Liver (tissue), 9 donors: ENCODE results near the gene TNXB. TPM values are rescaled to one million over a fixed set of nuclear protein-coding genes. Genes with fewer than 3 reads are reported as not detected.

Source experiments
- DNase-seq: peaks from one replicate; pipeline ENCODE4 v3.0.0-alpha.2; 2017; ENCODE audit warnings: low spot score
- H3K27ac ChIP-seq, 2 donors: one replicate each; pipeline ENCODE4 v1.7.0; 2013; ENCODE audit warnings: inconsistent platforms in 2 of 2, low read length in 2 of 2, control low read depth in 1 of 2, low read depth in 1 of 2, mild to moderate bottlenecking in 1 of 2
- H3K27me3 ChIP-seq, 4 donors: one replicate each; pipeline versions ENCODE4 v1.6.1 to v1.7.0; 2013; ENCODE audit warnings: low read length in 3 of 4, inconsistent platforms in 1 of 4, mild to moderate bottlenecking in 1 of 4, moderate library complexity in 1 of 4; ENCODE audit not compliant: control insufficient read depth in 4 of 4, insufficient read depth in 4 of 4
- H3K36me3 ChIP-seq, 4 donors: one replicate each; pipeline versions ENCODE4 v1.6.1 to v1.7.0; 2013; ENCODE audit warnings: low read length in 3 of 4, mild to moderate bottlenecking in 3 of 4, low read depth in 1 of 4, moderate library complexity in 1 of 4; ENCODE audit not compliant: control insufficient read depth in 4 of 4, insufficient read depth in 3 of 4
- H3K4me1 ChIP-seq, 4 donors: one replicate each; pipeline versions ENCODE4 v1.6.1 to v1.7.0; 2013; ENCODE audit warnings: low read length in 3 of 4, mild to moderate bottlenecking in 3 of 4, moderate library complexity in 1 of 4; ENCODE audit not compliant: control insufficient read depth in 4 of 4, insufficient read depth in 4 of 4
- H3K4me3 ChIP-seq, 3 donors: one replicate each; pipeline versions ENCODE4 v1.6.1 to v1.7.0; 2013; ENCODE audit warnings: low read length in 3 of 3, control low read depth in 1 of 3, low read depth in 1 of 3, mild to moderate bottlenecking in 1 of 3
- H3K9ac ChIP-seq, 2 donors: one replicate each; pipeline ENCODE4 v1.7.0; 2013; ENCODE audit warnings: low read length in 2 of 2, mild to moderate bottlenecking in 2 of 2, moderate library complexity in 2 of 2, control low read depth in 1 of 2, low read depth in 1 of 2
- H3K9me3 ChIP-seq, 4 donors: one replicate each; pipeline versions ENCODE4 v1.6.1 to v1.7.0; 2013; ENCODE audit warnings: low read length in 3 of 4; ENCODE audit not compliant: control insufficient read depth in 4 of 4
- CTCF ChIP-seq: fragments of 150-350 bp; IDR thresholded peaks from 2 replicates; pipeline ENCODE4 v1.5.1; 2017; ENCODE audit warnings: improper control_type of control experiment, low read depth, low read length; ENCODE audit not compliant: missing input control
- EGR1 ChIP-seq, 2 donors: IDR thresholded peaks; 2 replicates each; pipeline ENCODE4 v1.6.1; 2016 to 2018; ENCODE audit warnings: antibody characterized with exemption in 2 of 2, low read depth in 2 of 2
- FOXA1 ChIP-seq: IDR thresholded peaks from 2 replicates; pipeline ENCODE4 v1.6.1; 2016; ENCODE audit warnings: antibody characterized with exemption
- FOXA2 ChIP-seq: IDR thresholded peaks from 2 replicates; pipeline ENCODE4 v1.6.1; 2016; ENCODE audit warnings: antibody characterized with exemption
- GABPA ChIP-seq, 2 donors: IDR thresholded peaks in 1 of 2; conservative IDR thresholded peaks in 1 of 2; 2 replicates each; pipeline ENCODE4 v1.6.1; 2016; ENCODE audit warnings: antibody characterized with exemption in 2 of 2, mild to moderate bottlenecking in 1 of 2, moderate library complexity in 1 of 2
- HNF4G ChIP-seq: IDR thresholded peaks from 2 replicates; pipeline ENCODE4 v1.6.1; 2016; ENCODE audit warnings: antibody characterized with exemption
- JUND ChIP-seq, 2 donors: IDR thresholded peaks; 2 replicates each; pipeline ENCODE4 v1.6.1; 2016; ENCODE audit warnings: antibody characterized with exemption in 2 of 2
- NR2F2 ChIP-seq: IDR thresholded peaks from 2 replicates; pipeline ENCODE4 v1.6.1; 2016; ENCODE audit warnings: antibody characterized with exemption
- RAD21 ChIP-seq, 2 donors: IDR thresholded peaks; 2 replicates each; pipeline ENCODE4 v1.6.1; 2016; ENCODE audit warnings: antibody characterized with exemption in 2 of 2, mild to moderate bottlenecking in 2 of 2
- RXRA ChIP-seq, 2 donors: IDR thresholded peaks; 2 replicates each; pipeline ENCODE4 v1.6.1; 2017 to 2018; ENCODE audit warnings: antibody characterized with exemption in 2 of 2, mild to moderate bottlenecking in 1 of 2
- TAF1 ChIP-seq: conservative IDR thresholded peaks from 2 replicates; pipeline ENCODE4 v1.6.1; 2016; ENCODE audit warnings: antibody characterized with exemption, mild to moderate bottlenecking
- YY1 ChIP-seq: IDR thresholded peaks from 2 replicates; pipeline ENCODE4 v1.6.1; 2016; ENCODE audit warnings: antibody characterized with exemption, mild to moderate bottlenecking
- WGBS: extraction: QIAGEN DNeasy Blood & Tissue Kit; methylation state at CpG from one replicate; pipeline ENCODE4 v1.1.7; 2013; 5-methylcytosine and 5-hydroxymethylcytosine counted together
- polyA plus RNA-seq, 2 donors: library from polyadenylated mRNA; stranded (reverse) in 1 of 2; unstranded in 1 of 2; fragments of 200-250 nt in 1 of 2; fragments of >200 nt in 1 of 2; fragmentation: Nextera tagmentation in 1 of 2; extraction: Ambion mirVana in 1 of 2; gene quantifications; one replicate each; pipeline versions ENCODE4 v1.2.1 to v1.2.3, GENCODE V29; 2013 to 2015
- total RNA-seq, 2 donors: library from RNA; depleted of rRNA; stranded (reverse); fragments of >200 nt; gene quantifications; one replicate each; pipeline ENCODE4 v1.2.3, GENCODE V29; 2014
- TF ChIP-seq, protein P1 (sequence below): IDR thresholded peaks from 2 replicates; pipeline ENCODE4 v1.6.1; 2016; ENCODE audit warnings: antibody characterized with exemption
- TF ChIP-seq, protein P2 (sequence below): IDR thresholded peaks from 2 replicates; pipeline ENCODE4 v1.6.1; 2016; ENCODE audit warnings: antibody characterized with exemption
- donor health status: healthy.
- donor health status: healthy.
- donor health status: healthy.
- donor health status: healthy.
- donor health status: healthy.

Gene TNXB
- total and polyA plus RNA-seq, 4 donors: 3.0 to 17.1 (median 5.6) TPM

DNA sequence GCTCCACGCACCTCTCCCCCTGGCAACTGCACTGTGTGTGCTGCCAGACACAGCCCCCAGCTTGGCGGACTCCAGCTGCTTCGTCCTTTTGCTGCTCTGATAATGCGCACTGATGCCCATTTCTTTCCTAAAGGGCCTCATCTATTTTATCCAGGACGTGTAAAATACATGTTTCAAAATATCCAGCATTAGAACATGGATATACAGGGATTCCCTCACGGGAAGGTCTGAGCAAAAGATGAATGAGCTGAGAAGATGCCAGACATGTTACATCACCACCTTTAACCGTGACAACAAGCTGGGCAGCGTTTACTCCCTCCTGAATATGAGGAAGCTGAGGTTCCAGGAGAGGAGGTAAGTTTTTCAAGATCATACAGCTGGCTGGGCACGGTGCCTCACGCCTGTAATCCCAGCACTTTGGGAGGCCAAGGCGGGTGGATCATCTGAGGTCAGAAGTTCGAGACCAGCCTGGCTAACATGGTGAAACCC is 32.8 kb downstream of the TNXB start:
- H3K9me3 ChIP-seq: no peaks in the 10 kb centered on the region
- no peaks in the 10 kb centered on the region for H3K27me3 ChIP-seq
- no peaks in the 10 kb centered on the region for H3K36me3 ChIP-seq
- H3K27ac ChIP-seq: no peak overlapping the region
- TF ChIP-seq RXRA (IDR thresholded peaks at IDR 0.05): no peak
- no peak for TF ChIP-seq FOXA1
- no peak for TF ChIP-seq CTCF
- no peak for TF ChIP-seq FOXA2
- no peak for TF ChIP-seq RAD21 (IDR thresholded peaks at IDR 0.05)
- H3K4me1 ChIP-seq: no peaks in the 10 kb centered on the region
- 81% methylated on average over 12 of the region's 12 CpGs for WGBS
- no peak overlapping the region for H3K9ac ChIP-seq
- no peak overlapping the region for H3K4me3 ChIP-seq
- DNase-seq: no peak

DNA sequence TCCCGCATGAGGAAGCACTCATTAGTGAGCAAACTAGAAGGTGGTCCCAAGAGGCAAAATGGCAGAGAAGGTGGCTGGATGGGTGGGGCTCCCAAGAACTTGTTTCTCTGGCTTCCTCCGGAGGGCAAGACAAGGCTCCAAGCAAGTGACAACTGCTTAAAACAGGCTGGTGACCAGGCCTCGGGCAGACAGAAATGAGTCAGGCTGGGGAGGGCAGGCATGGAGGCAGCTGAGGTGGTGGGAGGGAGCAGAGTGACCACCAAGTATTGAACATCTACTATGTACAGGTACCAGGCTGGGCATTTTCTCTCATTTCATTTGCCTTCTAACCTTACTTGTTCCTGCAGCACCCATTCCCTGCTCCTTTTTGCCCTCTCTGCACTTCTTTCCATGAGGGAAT is 33.4 kb downstream of the TNXB start:
- no peaks in the 10 kb centered on the region for H3K36me3 ChIP-seq

More for the DNA sequence above, 33.4 kb downstream of the TNXB start:
- Histone ChIP-seq H3K4me3 (no peak overlapping the region), H3K27me3 (no peaks in the 10 kb centered on the region), H3K9me3 (no peaks in the 10 kb centered on the region), H3K4me1 (no peaks in the 10 kb centered on the region), H3K27ac (no peak overlapping the region), H3K9ac (no peak overlapping the region)
- TF ChIP-seq RXRA (IDR thresholded peaks at IDR 0.05) (no peak), FOXA2 (no peak), NR2F2 (no peak), EGR1 (IDR thresholded peaks at IDR 0.05; ENCODE audit: low read depth in 2 of 2) (no peak), HNF4G (no peak), GABPA (IDR thresholded peaks at IDR 0.05 in 1 of 2, conservative IDR thresholded peaks at IDR 0.05 in 1 of 2) (no peak), JUND (IDR thresholded peaks at IDR 0.05) (no peak), CTCF (no peak), YY1 (no peak), TAF1 (no peak)
- TF ChIP-seq, protein P1, sequence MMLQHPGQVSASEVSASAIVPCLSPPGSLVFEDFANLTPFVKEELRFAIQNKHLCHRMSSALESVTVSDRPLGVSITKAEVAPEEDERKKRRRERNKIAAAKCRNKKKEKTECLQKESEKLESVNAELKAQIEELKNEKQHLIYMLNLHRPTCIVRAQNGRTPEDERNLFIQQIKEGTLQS: no peak
- TF ChIP-seq, protein P2, sequence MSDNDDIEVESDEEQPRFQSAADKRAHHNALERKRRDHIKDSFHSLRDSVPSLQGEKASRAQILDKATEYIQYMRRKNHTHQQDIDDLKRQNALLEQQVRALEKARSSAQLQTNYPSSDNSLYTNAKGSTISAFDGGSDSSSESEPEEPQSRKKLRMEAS: no peak
- WGBS: 84% methylated on average over 3 of the region's 3 CpGs
- no peak for DNase-seq
